Activated gamma-delta T cell treated with anti-CD3 and anti-CD28 coated beads, Interleukin-2, amount 50 U/mL, for 16 hours (primary cell): ENCODE measurements around the gene PRTN3.
"Not testable (repeated sequence)": the region's sequence is repeated elsewhere in the genome, so short reads cannot be mapped to it uniquely, and the experiment has no call there.

ENCODE experiments used
- DNase-seq: peaks from one replicate; pipeline ENCODE4 v3.0.0-alpha.2; 2020; ENCODE audit warnings: low read depth

PRTN3 gene

GRCh38 chr19:848386-848921 is 7.7 kb downstream of the PRTN3 start:
- DNase-seq: no peak

GRCh38 chr19:849195-849594 is 8.4 kb downstream of the PRTN3 start:
- DNase-seq: not testable (repeated sequence)

- DNase-seq: no peak
These were observed 9.6 kb downstream of the PRTN3 start for GRCh38 chr19:850221-850978.

- DNase-seq: no peak
These were observed 10.2 kb downstream of the PRTN3 start for GRCh38 chr19:850979-851335.

- DNase-seq: no peak
These were observed 11.6 kb downstream of the PRTN3 start, which contains the start of gene ELANE for GRCh38 chr19:852136-853013. Gene ELANE, plus strand, starts transcription at chr19:852303. Its CDS starts 26 bp downstream, at chr19:852329.

GRCh38 chr19:853014-853585 is 12.3 kb downstream of the PRTN3 start:
- no peak for DNase-seq

- DNase-seq: not testable (repeated sequence)
These were observed 12.9 kb downstream of the PRTN3 start for GRCh38 chr19:853614-854220.

- DNase-seq: no peak
These were observed 13.8 kb downstream of the PRTN3 start for GRCh38 chr19:854549-854948.

- no peak for DNase-seq
These were observed 14.3 kb downstream of the PRTN3 start for GRCh38 chr19:855142-855541.

- no peak for DNase-seq
These were observed 14.8 kb downstream of the PRTN3 start for GRCh38 chr19:855566-856120.

GRCh38 chr19:858284-858683 is 17.5 kb downstream of the PRTN3 start:
- DNase-seq: no peak

- no peak for DNase-seq
These were observed 18.4 kb downstream of the PRTN3 start, which contains the start of gene CFD for GRCh38 chr19:858868-859843. Gene CFD, plus strand, starts transcription at chr19:859664. Its CDS starts 26 bp downstream, at chr19:859690.

GRCh38 chr19:861141-861755 is 20.4 kb downstream of the PRTN3 start:
- no peak for DNase-seq

GRCh38 chr19:861756-862580 is 21.2 kb downstream of the PRTN3 start:
- peak; percentile 55 for DNase-seq

- DNase-seq: peak; percentile 67
These were observed 21.9 kb downstream of the PRTN3 start for GRCh38 chr19:862581-863314.

- no peak for DNase-seq
These were observed 22.5 kb downstream of the PRTN3 start for GRCh38 chr19:863315-863620.

GRCh38 chr19:866769-867300 is 26.0 kb downstream of the PRTN3 start:
- DNase-seq: no peak

GRCh38 chr19:867301-867793 is 26.5 kb downstream of the PRTN3 start:
- DNase-seq: no peak
